ENCODE measurements around the gene NT5DC2.

The NT5DC2 gene

GRCh38 chr3:52533623-52534280, at the start of gene NT5DC2:
Gene NT5DC2, minus strand, starts transcription at chr3:52533857. Its CDS starts 120 bp downstream, at chr3:52533737.
- peak; percentile 77 to 92 (median 81) for DNase-seq

GRCh38 chr3:52574056-52574965, 40.7 kb upstream of the NT5DC2 start:
- no peak for DNase-seq

GRCh38 chr3:52572221-52572620, 38.6 kb upstream of the NT5DC2 start:
- DNase-seq, result no peak

- DNase-seq, result no peak
These were observed 36.4 kb upstream of the NT5DC2 start for GRCh38 chr3:52570076-52570475.

- DNase-seq, result no peak
These were observed 34.4 kb upstream of the NT5DC2 start for GRCh38 chr3:52568069-52568468.

- no peak for DNase-seq
These were observed 30.3 kb upstream of the NT5DC2 start for GRCh38 chr3:52563984-52564383.

DNA sequence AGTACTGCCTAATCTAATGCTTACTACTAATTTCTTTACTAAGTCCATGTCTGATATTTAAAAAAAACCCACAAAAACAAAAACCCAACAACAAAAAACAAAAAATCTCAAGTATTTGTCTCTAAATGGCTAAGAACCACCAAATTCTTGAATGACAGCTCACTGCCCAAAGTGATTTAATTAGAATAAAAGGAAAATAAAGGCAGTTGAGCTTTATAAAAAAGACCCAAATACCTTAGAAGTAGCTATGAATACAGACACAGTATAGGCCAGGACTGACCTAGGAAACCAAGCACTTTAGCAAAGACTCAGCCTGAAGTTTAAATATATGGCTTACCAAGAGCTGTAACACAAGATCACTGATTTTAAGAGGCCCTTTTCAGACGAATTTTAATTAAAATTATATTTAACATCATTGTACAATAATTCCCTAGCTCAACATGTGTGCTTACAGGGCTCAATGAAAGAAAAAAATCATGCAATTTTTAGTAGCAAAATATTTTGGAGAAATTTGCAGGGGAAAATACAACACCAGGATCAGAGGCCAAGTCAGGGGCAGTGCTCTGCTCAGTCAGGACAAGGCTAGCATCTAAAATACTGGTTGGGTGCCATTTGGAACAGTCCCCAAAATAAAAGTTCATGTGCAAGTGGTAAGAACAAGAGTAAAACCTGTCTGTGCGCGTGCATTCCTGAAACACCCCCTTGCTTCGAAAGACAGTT, 27.5 kb upstream of the NT5DC2 start:
- DNase-seq, result no peak

GRCh38 chr3:52558436-52558835, 24.8 kb upstream of the NT5DC2 start:
- DNase-seq, result no peak

DNA sequence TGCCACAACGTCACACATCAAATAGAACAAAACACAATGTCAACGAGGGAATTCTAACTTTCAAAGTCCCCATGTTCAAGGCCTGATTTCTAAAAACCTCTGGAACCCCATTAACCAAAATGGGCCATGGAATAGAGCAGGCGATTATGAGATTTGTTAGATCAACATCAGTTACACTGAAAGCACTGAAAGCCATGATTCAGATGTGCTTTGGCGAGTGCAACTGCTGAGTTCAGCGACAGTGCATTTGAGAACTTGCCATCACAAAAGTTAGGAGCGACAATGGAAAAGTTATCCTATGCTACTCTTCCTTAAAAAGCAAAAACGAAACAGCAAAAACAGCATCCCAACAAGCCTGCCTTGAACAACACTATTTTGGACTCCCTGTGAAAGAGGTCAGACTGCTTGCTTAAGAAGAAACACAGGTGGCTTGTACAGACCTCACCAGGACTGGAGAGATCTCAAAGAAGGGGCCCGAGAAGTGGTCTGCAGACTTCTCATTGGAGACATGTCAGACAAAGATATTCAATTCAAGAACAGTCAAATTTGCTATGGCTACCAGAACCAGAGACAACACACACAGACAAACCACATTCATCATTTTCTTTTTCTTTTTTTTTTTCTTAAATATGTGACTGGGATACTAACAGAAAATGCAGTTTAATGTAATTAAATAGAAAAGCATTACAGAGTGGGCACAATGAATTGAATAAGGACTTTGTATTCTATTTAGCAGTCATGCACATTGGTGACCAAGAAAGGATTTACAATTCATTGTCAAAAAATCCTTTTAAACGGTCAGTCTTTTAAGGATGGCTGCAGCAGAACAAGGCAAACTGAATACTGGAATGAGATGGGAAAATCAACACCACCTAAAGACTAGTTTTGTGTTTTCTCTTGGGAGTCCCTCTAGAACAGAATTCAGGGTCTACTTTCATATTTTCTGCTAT, 23.6 kb upstream of the NT5DC2 start:
- no peak for DNase-seq

- no peak for DNase-seq
These were observed 21.4 kb upstream of the NT5DC2 start for GRCh38 chr3:52555056-52555455.

DNA sequence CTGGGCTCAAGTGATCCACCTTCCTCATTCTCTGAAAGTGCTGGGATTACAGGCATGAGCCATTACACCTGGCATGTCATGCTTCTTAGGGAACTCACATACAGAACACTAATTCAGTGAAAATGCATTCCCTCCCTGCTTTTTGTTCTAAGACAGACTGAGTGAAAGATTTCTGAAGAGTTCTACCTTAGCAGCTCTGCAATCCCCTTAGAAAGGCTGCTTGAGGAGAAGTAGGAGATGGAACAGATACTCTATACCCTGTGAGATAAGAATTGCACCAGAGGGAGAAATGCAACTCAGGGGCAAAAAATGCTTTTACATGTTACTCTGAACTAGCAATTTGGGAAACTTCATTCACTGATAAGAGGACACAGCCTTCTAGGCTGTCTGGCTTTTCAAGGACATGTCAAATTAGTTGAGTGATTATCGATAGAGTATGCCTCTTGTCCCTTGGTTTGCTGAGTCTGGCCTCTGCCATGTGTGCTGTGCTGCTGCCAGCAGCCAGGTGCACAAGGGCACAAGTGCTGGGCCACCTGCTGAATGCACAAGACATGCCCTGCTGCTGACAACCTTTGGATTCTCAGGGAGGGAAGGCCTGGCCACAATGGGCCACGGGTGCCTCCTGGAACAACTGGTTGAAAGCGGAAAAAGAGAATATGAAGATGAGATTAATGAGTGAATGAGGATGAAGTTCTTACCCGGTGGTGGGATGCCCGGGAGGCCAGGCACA, 20.5 kb upstream of the NT5DC2 start:
- no peak for DNase-seq

GRCh38 chr3:52552089-52552488, 18.4 kb upstream of the NT5DC2 start:
- peak in 1 of 3 donors; percentile 17 for DNase-seq

- DNase-seq, result no peak
These were observed 17.5 kb upstream of the NT5DC2 start for GRCh38 chr3:52551118-52551517.

- no peak for DNase-seq
These were observed 13.5 kb upstream of the NT5DC2 start for GRCh38 chr3:52547143-52547542.

GRCh38 chr3:52546111-52546901, 12.6 kb upstream of the NT5DC2 start:
- no peak for DNase-seq

- DNase-seq, result no peak
These were observed 11.3 kb upstream of the NT5DC2 start for GRCh38 chr3:52544937-52545336.

GRCh38 chr3:52541050-52541449, 7.4 kb upstream of the NT5DC2 start:
- DNase-seq, result no peak

GRCh38 chr3:52539010-52539653, 5.5 kb upstream of the NT5DC2 start:
- peak in 1 of 3 donors; percentile 16 for DNase-seq

- DNase-seq, result no peak
These were observed 4.2 kb upstream of the NT5DC2 start for GRCh38 chr3:52537726-52538421.

All from suppressor macrophage treated with lipopolysaccharide for 1 hour (primary cell).